GM18520 (cell line): ENCODE measurements around the gene GPR75.

Source experiments
- ATAC-seq: cut with Tn5 transposase; IDR thresholded peaks from one replicate; pipeline ENCODE4 v1.9.1; 2021; ENCODE audit not compliant: unreplicated experiment

The GPR75 gene

GRCh38 chr2:53811601-53812000 lies 48.2 kb downstream of the GPR75 start:
- ATAC-seq, result no peak
